K562 (cell line): ENCODE data around the gene C11orf98. TPM values are rescaled to one million over a fixed set of nuclear protein-coding genes. Genes with fewer than 3 reads are reported as not detected.
A peak's percentile ranks its signal among the peaks of the same experiment; 100 is the strongest.

Experiments
- DEAF1 ChIP-seq: fragments of 450-650 bp; formaldehyde crosslinking; IDR thresholded peaks from 2 replicates; pipeline ENCODE4 v1.4.0; 2020; ENCODE audit warnings: mild to moderate bottlenecking, moderate library complexity
- ESRRB ChIP-seq: fragments of 250-450 bp; sonication (Bioruptor Pico); IDR thresholded peaks from 2 replicates; pipeline ENCODE4 v1.5.0; 2020; ENCODE audit warnings: mild to moderate bottlenecking, moderate library complexity, borderline replicate concordance
- HDAC6 ChIP-seq: IDR thresholded peaks from 2 replicates; pipeline ENCODE4 v1.6.1; 2012; ENCODE audit warnings: low read depth, mild to moderate bottlenecking, control low read depth, inconsistent platforms, low read length, moderate library complexity
- TAF7 ChIP-seq: fragments of 450-650 bp; IDR thresholded peaks from 2 replicates; pipeline ENCODE4 v1.6.1; 2016; ENCODE audit warnings: missing genetic modification characterization, missing compliant biosample characterization
- ZFP36 ChIP-seq: fragments of 150-350 bp; IDR thresholded peaks from 2 replicates; pipeline ENCODE4 v1.6.1; 2018; ENCODE audit warnings: low read length, low read depth; ENCODE audit not compliant: partially characterized antibody
- ZNF175 ChIP-seq: fragments of 200-800 bp; sonication (Bioruptor generic); IDR thresholded peaks from 2 replicates; pipeline ENCODE4 v1.6.1; 2016; ENCODE audit warnings: low read depth, mild to moderate bottlenecking, missing genetic modification characterization, missing compliant biosample characterization
- ZNF23 ChIP-seq: fragments of 250-450 bp; sonication (Bioruptor Pico); IDR thresholded peaks from 2 replicates; pipeline ENCODE4 v1.4.0; 2020; ENCODE audit warnings: mild to moderate bottlenecking
- ZNF318 ChIP-seq, 2 experiments: fragments of 450-650 bp; IDR thresholded peaks; 2 replicates each; pipeline ENCODE4 v1.6.1; 2016; ENCODE audit warnings: mild to moderate bottlenecking in 2 of 2, borderline replicate concordance in 1 of 2, low read depth in 1 of 2, moderate library complexity in 1 of 2
- ZSCAN29 ChIP-seq: fragments of 450-650 bp; IDR thresholded peaks from 2 replicates; pipeline ENCODE4 v1.6.1; 2017
- polyA plus RNA-seq, 8 experiments: library from polyadenylated mRNA; depleted of rRNA in 4 of 8; stranded (reverse) in 5 of 8; unstranded in 3 of 8; fragments of >200 nt; fragmentation: Nextera tagmentation in 2 of 8; fragmentation: Illumina TruSeq in 1 of 8; extraction: Ambion mirVana in 2 of 8; extraction: Trizol in 1 of 8; gene quantifications; 2 replicates each; pipeline versions ENCODE4 v1.2.1 to v1.2.3, GENCODE V29; 2011 to 2014; ENCODE audit warnings: inconsistent platforms in 1 of 8, missing spikeins in 1 of 8
- total RNA-seq, 7 experiments: library from RNA; depleted of rRNA in 6 of 7; stranded (reverse); fragments of >200 nt in 6 of 7; fragmentation: Illumina TruSeq in 2 of 7; extraction: Trizol in 2 of 7; gene quantifications; 2 replicates each; pipeline versions ENCODE4 v1.2.1 to v1.2.3, GENCODE V29; 2011 to 2021; ENCODE audit warnings: low replicate concordance in 1 of 7
- TF ChIP-seq, protein P1 (sequence below): fragments of 250-450 bp; sonication (Bioruptor Pico); IDR thresholded peaks from 2 replicates; pipeline ENCODE4 v1.5.0; 2021; ENCODE audit warnings: mild to moderate bottlenecking, borderline replicate concordance
- TF ChIP-seq, protein P2 (sequence below): fragments of 200-400 bp; formaldehyde crosslinking; IDR thresholded peaks from 2 replicates; pipeline ENCODE4 v1.6.1; 2017; ENCODE audit warnings: mild to moderate bottlenecking, low read depth, low read length, moderate library complexity

Gene C11orf98
- total and polyA plus RNA-seq, 9 of the 15 experiments (the other 6 are each of a cell fraction or from before 2014, with no cell fraction given) = 103 to 352 (median 218) TPM

DNA sequence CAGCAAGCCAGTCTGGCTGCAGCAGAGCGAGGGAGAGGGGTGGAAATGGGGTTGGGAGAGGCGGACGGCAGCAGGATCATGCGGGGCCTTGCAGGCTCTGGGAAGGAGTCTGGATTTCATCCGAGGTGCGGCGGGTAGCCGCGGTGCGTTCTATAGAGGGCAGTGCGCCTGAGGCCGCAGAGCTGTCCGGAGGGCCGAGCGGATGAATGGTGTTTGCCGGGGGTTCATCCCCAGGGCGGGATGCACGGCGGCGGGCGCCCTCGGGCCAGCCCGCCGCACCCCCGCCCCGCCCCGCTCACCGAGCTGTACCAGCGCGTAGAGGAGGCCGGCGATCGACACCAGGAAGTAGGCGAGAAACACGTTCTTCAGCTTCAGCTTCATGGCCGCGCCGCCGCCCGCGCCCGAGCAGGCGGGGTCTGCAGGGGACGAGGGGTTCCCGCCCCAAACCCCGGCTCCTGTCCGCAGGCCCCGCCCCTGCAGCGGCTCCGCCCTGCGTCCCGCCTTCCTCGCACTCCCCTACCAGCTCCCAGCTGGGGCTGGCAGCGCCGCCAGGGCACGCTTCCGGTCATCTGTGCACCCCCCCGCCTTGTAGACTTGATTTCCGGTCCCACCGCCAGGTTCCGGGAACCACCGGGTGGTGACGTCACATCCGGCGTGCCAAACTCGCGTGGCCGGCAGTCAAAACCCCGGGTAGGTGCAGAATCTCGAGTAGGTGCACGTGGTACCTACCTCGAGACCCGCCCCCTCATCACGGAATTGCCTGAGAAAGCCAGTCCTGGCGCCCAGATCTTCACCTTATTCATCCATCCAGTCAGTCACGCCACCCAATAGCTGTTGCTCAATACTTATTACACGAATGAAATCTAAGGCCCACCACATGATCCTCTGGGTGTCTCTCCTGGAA lies 43.2 kb downstream of the C11orf98 start, which contains the start of gene B3GAT3 (continued):
- TF ChIP-seq DEAF1 (CRISPR knock-in tag) = no peak
- no peak for TF ChIP-seq ESRRB
- TF ChIP-seq ZNF175 (CRISPR knock-in tag) = no peak
- no peak for TF ChIP-seq HDAC6
- TF ChIP-seq, protein P1, sequence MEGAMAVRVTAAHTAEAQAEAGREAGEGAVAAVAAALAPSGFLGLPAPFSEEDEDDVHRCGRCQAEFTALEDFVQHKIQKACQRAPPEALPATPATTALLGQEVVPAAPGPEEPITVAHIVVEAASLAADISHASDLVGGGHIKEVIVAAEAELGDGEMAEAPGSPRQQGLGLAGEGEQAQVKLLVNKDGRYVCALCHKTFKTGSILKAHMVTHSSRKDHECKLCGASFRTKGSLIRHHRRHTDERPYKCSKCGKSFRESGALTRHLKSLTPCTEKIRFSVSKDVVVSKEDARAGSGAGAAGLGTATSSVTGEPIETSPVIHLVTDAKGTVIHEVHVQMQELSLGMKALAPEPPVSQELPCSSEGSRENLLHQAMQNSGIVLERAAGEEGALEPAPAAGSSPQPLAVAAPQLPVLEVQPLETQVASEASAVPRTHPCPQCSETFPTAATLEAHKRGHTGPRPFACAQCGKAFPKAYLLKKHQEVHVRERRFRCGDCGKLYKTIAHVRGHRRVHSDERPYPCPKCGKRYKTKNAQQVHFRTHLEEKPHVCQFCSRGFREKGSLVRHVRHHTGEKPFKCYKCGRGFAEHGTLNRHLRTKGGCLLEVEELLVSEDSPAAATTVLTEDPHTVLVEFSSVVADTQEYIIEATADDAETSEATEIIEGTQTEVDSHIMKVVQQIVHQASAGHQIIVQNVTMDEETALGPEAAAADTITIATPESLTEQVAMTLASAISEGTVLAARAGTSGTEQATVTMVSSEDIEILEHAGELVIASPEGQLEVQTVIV (CRISPR knock-in tag) = no peak
- no peak for TF ChIP-seq ZFP36
- TF ChIP-seq TAF7 (tag) = no peak
- peak in 1 of 2 experiments; percentile 68; a peak in 1 of 4 replicates for TF ChIP-seq ZNF318 (IDR thresholded peaks at IDR 0.05; ENCODE audit: borderline replicate concordance in 1 of 2, low read depth in 1 of 2)
- no peak for TF ChIP-seq ZNF23 (CRISPR knock-in tag)
- TF ChIP-seq ZSCAN29 = no peak
- TF ChIP-seq, protein P2, sequence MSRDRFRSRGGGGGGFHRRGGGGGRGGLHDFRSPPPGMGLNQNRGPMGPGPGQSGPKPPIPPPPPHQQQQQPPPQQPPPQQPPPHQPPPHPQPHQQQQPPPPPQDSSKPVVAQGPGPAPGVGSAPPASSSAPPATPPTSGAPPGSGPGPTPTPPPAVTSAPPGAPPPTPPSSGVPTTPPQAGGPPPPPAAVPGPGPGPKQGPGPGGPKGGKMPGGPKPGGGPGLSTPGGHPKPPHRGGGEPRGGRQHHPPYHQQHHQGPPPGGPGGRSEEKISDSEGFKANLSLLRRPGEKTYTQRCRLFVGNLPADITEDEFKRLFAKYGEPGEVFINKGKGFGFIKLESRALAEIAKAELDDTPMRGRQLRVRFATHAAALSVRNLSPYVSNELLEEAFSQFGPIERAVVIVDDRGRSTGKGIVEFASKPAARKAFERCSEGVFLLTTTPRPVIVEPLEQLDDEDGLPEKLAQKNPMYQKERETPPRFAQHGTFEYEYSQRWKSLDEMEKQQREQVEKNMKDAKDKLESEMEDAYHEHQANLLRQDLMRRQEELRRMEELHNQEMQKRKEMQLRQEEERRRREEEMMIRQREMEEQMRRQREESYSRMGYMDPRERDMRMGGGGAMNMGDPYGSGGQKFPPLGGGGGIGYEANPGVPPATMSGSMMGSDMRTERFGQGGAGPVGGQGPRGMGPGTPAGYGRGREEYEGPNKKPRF = no peak
